ENCODE results near the gene SYAP1. TPM values are rescaled to one million over a fixed set of nuclear protein-coding genes. Genes with fewer than 3 reads are reported as not detected.
"Not testable (repeated sequence)": the region's sequence is repeated elsewhere in the genome, so short reads cannot be mapped to it uniquely, and the experiment has no call there.

Gene SYAP1
- total RNA-seq, 2 experiments from 2014 or later = 19.7 to 20.0 TPM

GRCh38 chrX:16750136-16750535 is 30.7 kb downstream of the SYAP1 start:
- no peaks in the 10 kb centered on the region for H3K79me2 ChIP-seq (ENCODE audit: insufficient read depth, low read depth, low read length)
- H3K9me2 ChIP-seq (ENCODE audit: insufficient read depth, low read length) = no peaks in the 10 kb centered on the region
- TF ChIP-seq CTCF (conservative IDR thresholded peaks at IDR 0.05; ENCODE audit: low read length) = no peak
- no peak for TF ChIP-seq EZH2phosphoT487 (IDR thresholded peaks at IDR 0.05; ENCODE audit: borderline replicate concordance, low read depth, low read length)
- H3K27ac ChIP-seq (ENCODE audit: low read depth, low read length, poor library complexity, severe bottlenecking) = no peak overlapping the region
- ChIA-PET CTCF (ENCODE audit: unreplicated experiment) (no interaction called here), POLR2A (no interaction called here)
- intact Hi-C loops (cut with micrococcal nuclease; ENCODE audit: unreplicated experiment) = no loop called here
- no TSS peak for BruUV-seq (replicated peaks)
- no peaks in the 10 kb centered on the region for H3K9me3 ChIP-seq (ENCODE audit: low read length)
- H3K4me1 ChIP-seq (ENCODE audit: insufficient read depth, low read length, poor library complexity, severe bottlenecking) = no peaks in the 10 kb centered on the region
- no peak overlapping the region for H3K4me3 ChIP-seq (ENCODE audit: low read depth, low read length, poor library complexity, severe bottlenecking)
- H2AFZ ChIP-seq (ENCODE audit: low read length) = no peak overlapping the region
- H3K36me3 ChIP-seq (ENCODE audit: insufficient read depth, low read length) = peaks cover 42% of the 10 kb centered on the region
- no peak for DNase-seq (ENCODE audit: low spot score)
- H4K20me1 ChIP-seq (ENCODE audit: insufficient read depth, low read length) = no peaks in the 10 kb centered on the region
- H3K4me2 ChIP-seq (ENCODE audit: low read length) = no peak overlapping the region

GRCh38 chrX:16754019-16754418 is 34.6 kb downstream of the SYAP1 start:
- Histone ChIP-seq H3K79me2 (ENCODE audit: insufficient read depth, low read depth, low read length) (no peaks in the 10 kb centered on the region), H3K9me3 (ENCODE audit: low read length) (no peaks in the 10 kb centered on the region), H3K4me2 (ENCODE audit: low read length) (no peak overlapping the region), H4K20me1 (ENCODE audit: insufficient read depth, low read length) (no peaks in the 10 kb centered on the region), H3K4me1 (ENCODE audit: insufficient read depth, low read length, poor library complexity, severe bottlenecking) (no peaks in the 10 kb centered on the region), H3K4me3 (ENCODE audit: low read depth, low read length, poor library complexity, severe bottlenecking) (no peak overlapping the region), H2AFZ (ENCODE audit: low read length) (no peak overlapping the region), H3K27ac (ENCODE audit: low read depth, low read length, poor library complexity, severe bottlenecking) (no peak overlapping the region), H3K36me3 (ENCODE audit: insufficient read depth, low read length) (peaks cover 52% of the 10 kb centered on the region), H3K9me2 (ENCODE audit: insufficient read depth, low read length) (no peaks in the 10 kb centered on the region)
- DNase-seq (ENCODE audit: low spot score) = no peak
- CTCF ChIA-PET (ENCODE audit: unreplicated experiment) = no interaction called here
- intact Hi-C loops (cut with micrococcal nuclease; ENCODE audit: unreplicated experiment) = no loop called here
- TF ChIP-seq EZH2phosphoT487 (IDR thresholded peaks at IDR 0.05; ENCODE audit: borderline replicate concordance, low read depth, low read length) (no peak), CTCF (conservative IDR thresholded peaks at IDR 0.05; ENCODE audit: low read length) (no peak)
- POLR2A ChIA-PET = interaction anchor here (1.0 to 1.3 kb wide), 2 partner anchors 28 to 58 kb away, joined by 3 to 4 read pairs; no protein-coding TSS in a partner anchor
- BruUV-seq (replicated peaks) = no TSS peak

GRCh38 chrX:16756724-16757123 is 37.3 kb downstream of the SYAP1 start:
- Histone ChIP-seq H3K36me3 (ENCODE audit: insufficient read depth, low read length) (peaks cover 53% of the 10 kb centered on the region), H3K4me3 (ENCODE audit: low read depth, low read length, poor library complexity, severe bottlenecking) (no peak overlapping the region), H2AFZ (ENCODE audit: low read length) (no peak overlapping the region), H3K9me3 (ENCODE audit: low read length) (no peaks in the 10 kb centered on the region), H3K9me2 (ENCODE audit: insufficient read depth, low read length) (no peaks in the 10 kb centered on the region), H3K4me2 (ENCODE audit: low read length) (no peak overlapping the region), H4K20me1 (ENCODE audit: insufficient read depth, low read length) (no peaks in the 10 kb centered on the region), H3K79me2 (ENCODE audit: insufficient read depth, low read depth, low read length) (no peaks in the 10 kb centered on the region), H3K27ac (ENCODE audit: low read depth, low read length, poor library complexity, severe bottlenecking) (no peak overlapping the region), H3K4me1 (ENCODE audit: insufficient read depth, low read length, poor library complexity, severe bottlenecking) (no peaks in the 10 kb centered on the region)
- intact Hi-C loops (cut with micrococcal nuclease; ENCODE audit: unreplicated experiment) = no loop called here
- no peak for DNase-seq (ENCODE audit: low spot score)
- no TSS peak for BruUV-seq (replicated peaks)
- TF ChIP-seq CTCF (conservative IDR thresholded peaks at IDR 0.05; ENCODE audit: low read length) (no peak), EZH2phosphoT487 (IDR thresholded peaks at IDR 0.05; ENCODE audit: borderline replicate concordance, low read depth, low read length) (no peak)
- ChIA-PET POLR2A (no interaction called here), CTCF (ENCODE audit: unreplicated experiment) (no interaction called here)

GRCh38 chrX:16761500-16761899 is 42.1 kb downstream of the SYAP1 start:
- intact Hi-C loops (cut with micrococcal nuclease; ENCODE audit: unreplicated experiment); H3K4me1 ChIP-seq (ENCODE audit: insufficient read depth, low read length, poor library complexity, severe bottlenecking); H2AFZ ChIP-seq (ENCODE audit: low read length); H3K79me2 ChIP-seq (ENCODE audit: insufficient read depth, low read depth, low read length); H3K9me3 ChIP-seq (ENCODE audit: low read length); H3K9me2 ChIP-seq (ENCODE audit: insufficient read depth, low read length); H4K20me1 ChIP-seq (ENCODE audit: insufficient read depth, low read length); H3K4me2 ChIP-seq (ENCODE audit: low read length); BruUV-seq (replicated peaks); H3K27ac ChIP-seq (ENCODE audit: low read depth, low read length, poor library complexity, severe bottlenecking); CTCF ChIA-PET (ENCODE audit: unreplicated experiment); DNase-seq (ENCODE audit: low spot score); H3K4me3 ChIP-seq (ENCODE audit: low read depth, low read length, poor library complexity, severe bottlenecking): not testable (repeated sequence)
- POLR2A ChIA-PET = interaction anchor here (0.7 kb wide), 1 partner anchor 13 kb away, joined by 4 read pairs; no protein-coding TSS in a partner anchor
- peaks cover 29% of the 10 kb centered on the region for H3K36me3 ChIP-seq (ENCODE audit: insufficient read depth, low read length)
